Measurements from ENCODE around the gene EPS8L2. TPM values are rescaled to one million over a fixed set of nuclear protein-coding genes. Genes with fewer than 3 reads are reported as not detected.

EPS8L2 gene
- total and polyA plus RNA-seq, 2 of the 13 experiments (the other 11 are each of a cell fraction or from before 2014, with no cell fraction given) = 89.3 to 416 TPM

DNA sequence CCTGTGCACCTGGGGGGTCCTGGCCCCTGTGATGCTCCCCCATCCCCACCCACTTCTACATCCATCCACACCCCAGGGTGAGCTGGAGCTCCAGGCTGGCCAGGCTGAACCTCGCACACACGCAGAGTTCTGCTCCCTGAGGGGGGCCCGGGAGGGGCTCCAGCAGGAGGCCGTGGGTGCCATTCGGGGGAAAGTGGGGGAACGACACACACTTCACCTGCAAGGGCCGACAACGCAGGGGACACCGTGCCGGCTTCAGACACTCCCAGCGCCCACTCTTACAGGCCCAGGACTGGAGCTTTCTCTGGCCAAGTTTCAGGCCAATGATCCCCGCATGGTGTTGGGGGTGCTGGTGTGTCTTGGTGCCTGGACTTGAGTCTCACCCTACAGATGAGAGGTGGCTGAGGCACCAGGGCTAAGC, 21.3 kb downstream of the EPS8L2 start:
- in situ Hi-C loops (cut with HindIII; ENCODE audit: extremely low pct_ligation_motif_present, low pct_unique_long_range_greater_than_20kb) = loop anchor here (5.0 kb wide), 1 partner anchor 70 kb away; no protein-coding TSS in a partner anchor
- Histone ChIP-seq H3K79me2 (ENCODE audit: insufficient read depth, low read length) (no peaks in the 10 kb centered on the region), H2AFZ (ENCODE audit: low read length) (no peak overlapping the region), H3K36me3 (replicated peaks in 1 of 2; ENCODE audit: control insufficient read depth in 1 of 2, insufficient read depth in 2 of 2, low read length in 2 of 2) (peaks cover 18 to 28% of the 10 kb centered on the region in 2 experiments), H3K9me3 (ENCODE audit: low read length) (no peaks in the 10 kb centered on the region), H3K4me1 (ENCODE audit: insufficient read depth, low read length) (peaks cover 34% of the 10 kb centered on the region), H3K9ac (ENCODE audit: insufficient read depth, low read depth, low read length) (no peak overlapping the region), H3K4me3 (replicated peaks in 1 of 3; ENCODE audit: insufficient read depth in 1 of 3, low read depth in 2 of 3, low read length in 3 of 3) (no peak overlapping the region), H3K27ac (ENCODE audit: extremely low read length, insufficient read depth, low read length) (peak overlapping the region; percentile 39), H3K27me3 (ENCODE audit: control insufficient read depth in 1 of 2, insufficient read depth in 2 of 2, low read length in 2 of 2) (no peaks in the 10 kb centered on the region), H4K20me1 (ENCODE audit: insufficient read depth, low read length) (no peaks in the 10 kb centered on the region; the same call in 1 of the 2 replicates), H3K4me2 (ENCODE audit: low read depth, low read length) (no peak overlapping the region; the same call in 1 of the 2 replicates)
- TF ChIP-seq, protein P1, sequence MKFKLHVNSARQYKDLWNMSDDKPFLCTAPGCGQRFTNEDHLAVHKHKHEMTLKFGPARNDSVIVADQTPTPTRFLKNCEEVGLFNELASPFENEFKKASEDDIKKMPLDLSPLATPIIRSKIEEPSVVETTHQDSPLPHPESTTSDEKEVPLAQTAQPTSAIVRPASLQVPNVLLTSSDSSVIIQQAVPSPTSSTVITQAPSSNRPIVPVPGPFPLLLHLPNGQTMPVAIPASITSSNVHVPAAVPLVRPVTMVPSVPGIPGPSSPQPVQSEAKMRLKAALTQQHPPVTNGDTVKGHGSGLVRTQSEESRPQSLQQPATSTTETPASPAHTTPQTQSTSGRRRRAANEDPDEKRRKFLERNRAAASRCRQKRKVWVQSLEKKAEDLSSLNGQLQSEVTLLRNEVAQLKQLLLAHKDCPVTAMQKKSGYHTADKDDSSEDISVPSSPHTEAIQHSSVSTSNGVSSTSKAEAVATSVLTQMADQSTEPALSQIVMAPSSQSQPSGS (CRISPR knock-in tag; IDR thresholded peaks at IDR 0.05) = no peak
- TF ChIP-seq ZNF260 (CRISPR knock-in tag; IDR thresholded peaks at IDR 0.05; ENCODE audit: borderline replicate concordance, low read depth) = no peak
- TF ChIP-seq, protein P2, sequence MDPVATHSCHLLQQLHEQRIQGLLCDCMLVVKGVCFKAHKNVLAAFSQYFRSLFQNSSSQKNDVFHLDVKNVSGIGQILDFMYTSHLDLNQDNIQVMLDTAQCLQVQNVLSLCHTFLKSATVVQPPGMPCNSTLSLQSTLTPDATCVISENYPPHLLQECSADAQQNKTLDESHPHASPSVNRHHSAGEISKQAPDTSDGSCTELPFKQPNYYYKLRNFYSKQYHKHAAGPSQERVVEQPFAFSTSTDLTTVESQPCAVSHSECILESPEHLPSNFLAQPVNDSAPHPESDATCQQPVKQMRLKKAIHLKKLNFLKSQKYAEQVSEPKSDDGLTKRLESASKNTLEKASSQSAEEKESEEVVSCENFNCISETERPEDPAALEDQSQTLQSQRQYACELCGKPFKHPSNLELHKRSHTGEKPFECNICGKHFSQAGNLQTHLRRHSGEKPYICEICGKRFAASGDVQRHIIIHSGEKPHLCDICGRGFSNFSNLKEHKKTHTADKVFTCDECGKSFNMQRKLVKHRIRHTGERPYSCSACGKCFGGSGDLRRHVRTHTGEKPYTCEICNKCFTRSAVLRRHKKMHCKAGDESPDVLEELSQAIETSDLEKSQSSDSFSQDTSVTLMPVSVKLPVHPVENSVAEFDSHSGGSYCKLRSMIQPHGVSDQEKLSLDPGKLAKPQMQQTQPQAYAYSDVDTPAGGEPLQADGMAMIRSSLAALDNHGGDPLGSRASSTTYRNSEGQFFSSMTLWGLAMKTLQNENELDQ (CRISPR knock-in tag; IDR thresholded peaks at IDR 0.05; ENCODE audit: borderline replicate concordance) = no peak
- 0 out of 2 replicates have a peak, but pooled peaks have one; percentile 3 for TF ChIP-seq ZNF235 (CRISPR knock-in tag; IDR thresholded peaks at IDR 0.05; ENCODE audit: borderline replicate concordance)
- TF ChIP-seq, protein P3, sequence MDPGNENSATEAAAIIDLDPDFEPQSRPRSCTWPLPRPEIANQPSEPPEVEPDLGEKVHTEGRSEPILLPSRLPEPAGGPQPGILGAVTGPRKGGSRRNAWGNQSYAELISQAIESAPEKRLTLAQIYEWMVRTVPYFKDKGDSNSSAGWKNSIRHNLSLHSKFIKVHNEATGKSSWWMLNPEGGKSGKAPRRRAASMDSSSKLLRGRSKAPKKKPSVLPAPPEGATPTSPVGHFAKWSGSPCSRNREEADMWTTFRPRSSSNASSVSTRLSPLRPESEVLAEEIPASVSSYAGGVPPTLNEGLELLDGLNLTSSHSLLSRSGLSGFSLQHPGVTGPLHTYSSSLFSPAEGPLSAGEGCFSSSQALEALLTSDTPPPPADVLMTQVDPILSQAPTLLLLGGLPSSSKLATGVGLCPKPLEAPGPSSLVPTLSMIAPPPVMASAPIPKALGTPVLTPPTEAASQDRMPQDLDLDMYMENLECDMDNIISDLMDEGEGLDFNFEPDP (CRISPR knock-in tag; conservative IDR thresholded peaks at IDR 0.05) = 0 out of 2 replicates have a peak, but pooled peaks have one; percentile 35
- no peak for TF ChIP-seq HIVEP1 (CRISPR knock-in tag; IDR thresholded peaks at IDR 0.05)
- no peak for ATAC-seq
- CTCF ChIA-PET (ENCODE audit: low intra/inter-chr PET ratio, low total read pairs) = interaction anchor here (0.8 to 2.3 kb wide), 6 partner anchors 30 to 172 kb away, joined by 3 to 20 read pairs (median 7); partner anchors contain the start of genes DEAF1, SLC25A22 and TMEM80
- intact Hi-C loops (cut with micrococcal nuclease; ENCODE audit: unreplicated experiment) = no loop called here
- no peak for DNase-seq (ENCODE audit: low spot score)
- no TSS peak for BruUV-seq (replicated peaks)
- POLR2A ChIA-PET = interaction anchor here (1.2 to 12.6 kb wide), 5 partner anchors 15 to 172 kb away, joined by 3 to 203 read pairs (median 10); partner anchors contain the start of genes DEAF1, EPS8L2, TALDO1 and TMEM80
- no peak for FAIRE-seq
- WGBS (ENCODE audit: low lambda C conversion rate) = 100% methylated on average over 2 of the region's 12 CpGs

Data from HepG2 (cell line).